K562 (cell line): Measurements from ENCODE around the gene PSPH. TPM values are rescaled to one million over a fixed set of nuclear protein-coding genes. Genes with fewer than 3 reads are reported as not detected.

Experiments
- ATF2 ChIP-seq: sonication (generic); formaldehyde crosslinking; IDR thresholded peaks from 2 replicates; pipeline ENCODE4 v1.8.1; 2022; ENCODE audit warnings: missing genetic modification reagents
- CHD4 ChIP-seq: fragments of 200-600 bp; sonication (generic); IDR thresholded peaks from 3 replicates; pipeline ENCODE4 v1.6.1; 2012; ENCODE audit warnings: low read depth, mild to moderate bottlenecking, mixed read lengths, low read length, inconsistent platforms; ENCODE audit not compliant: insufficient read depth, insufficient replicate concordance, poor library complexity, severe bottlenecking
- DMBX1 ChIP-seq: fragments of 250-450 bp; sonication (Bioruptor Pico); IDR thresholded peaks from 2 replicates; pipeline ENCODE4 v1.8.0; 2022; ENCODE audit warnings: inconsistent platforms, mild to moderate bottlenecking, moderate library complexity, borderline replicate concordance
- ETS2 ChIP-seq: IDR thresholded peaks from 2 replicates; pipeline ENCODE4 v1.6.1; 2016; ENCODE audit warnings: borderline replicate concordance, missing genetic modification characterization, mild to moderate bottlenecking, moderate library complexity, missing compliant biosample characterization; ENCODE audit not compliant: poor library complexity, severe bottlenecking
- ETV1 ChIP-seq: fragments of 450-650 bp; conservative IDR thresholded peaks from 2 replicates; pipeline ENCODE4 v1.6.1; 2016; ENCODE audit warnings: missing genetic modification characterization, control low read depth, low read depth, missing compliant biosample characterization
- HNRNPK ChIP-seq: fragments of 200-400 bp; formaldehyde crosslinking; IDR thresholded peaks from one replicate; pipeline ENCODE4 v1.6.1; 2018; ENCODE audit warnings: mild to moderate bottlenecking, low read depth, low read length; ENCODE audit not compliant: poor library complexity, severe bottlenecking
- MTA3 ChIP-seq: fragments of 450-650 bp; formaldehyde crosslinking; IDR thresholded peaks from 2 replicates; pipeline ENCODE4 v1.6.1; 2017; ENCODE audit warnings: mild to moderate bottlenecking, borderline replicate concordance
- RBM34 ChIP-seq: fragments of 200-400 bp; formaldehyde crosslinking; IDR thresholded peaks from 2 replicates; pipeline ENCODE4 v1.6.1; 2018; ENCODE audit warnings: low read length, borderline replicate concordance; ENCODE audit not compliant: insufficient read depth
- SP1 ChIP-seq: sonication (generic); formaldehyde crosslinking; IDR thresholded peaks from 2 replicates; pipeline ENCODE4 v1.8.1; 2022; ENCODE audit warnings: mild to moderate bottlenecking, missing genetic modification reagents
- SRSF3 ChIP-seq: fragments of 200-400 bp; formaldehyde crosslinking; IDR thresholded peaks from 2 replicates; pipeline ENCODE4 v1.6.1; 2016; ENCODE audit warnings: mild to moderate bottlenecking, low read length, moderate library complexity; ENCODE audit not compliant: insufficient read depth
- STAT5B ChIP-seq: fragments of 250-450 bp; sonication (Bioruptor Pico); IDR thresholded peaks from 2 replicates; pipeline ENCODE4 v1.8.0; 2021; ENCODE audit warnings: mild to moderate bottlenecking, inconsistent platforms
- TGIF2 ChIP-seq: sonication (generic); formaldehyde crosslinking; IDR thresholded peaks from 2 replicates; pipeline ENCODE4 v1.8.1; 2022; ENCODE audit warnings: mild to moderate bottlenecking, missing genetic modification reagents, moderate library complexity
- ZNF217 ChIP-seq: sonication (generic); formaldehyde crosslinking; IDR thresholded peaks from 2 replicates; pipeline ENCODE4 v1.8.0; 2022; ENCODE audit warnings: mild to moderate bottlenecking, missing genetic modification reagents
- ZNF3 ChIP-seq: fragments of 250-450 bp; sonication (Bioruptor Pico); IDR thresholded peaks from 2 replicates; pipeline ENCODE4 v1.5.0; 2021; ENCODE audit warnings: mild to moderate bottlenecking, moderate library complexity
- ZNF695 ChIP-seq: fragments of 450-650 bp; formaldehyde crosslinking; IDR thresholded peaks from 2 replicates; pipeline ENCODE4 v1.4.0; 2020; ENCODE audit warnings: mild to moderate bottlenecking, moderate library complexity
- ZNF778 ChIP-seq: fragments of 450-650 bp; formaldehyde crosslinking; IDR thresholded peaks from 2 replicates; pipeline ENCODE4 v1.4.0; 2020; ENCODE audit warnings: mild to moderate bottlenecking, moderate library complexity
- polyA plus RNA-seq, 8 experiments: library from polyadenylated mRNA; depleted of rRNA in 4 of 8; stranded (reverse) in 5 of 8; unstranded in 3 of 8; fragments of >200 nt; fragmentation: Nextera tagmentation in 2 of 8; fragmentation: Illumina TruSeq in 1 of 8; extraction: Ambion mirVana in 2 of 8; extraction: Trizol in 1 of 8; gene quantifications; 2 replicates each; pipeline versions ENCODE4 v1.2.1 to v1.2.3, GENCODE V29; 2011 to 2014; ENCODE audit warnings: inconsistent platforms in 1 of 8, missing spikeins in 1 of 8
- total RNA-seq, 7 experiments: library from RNA; depleted of rRNA in 6 of 7; stranded (reverse); fragments of >200 nt in 6 of 7; fragmentation: Illumina TruSeq in 2 of 7; extraction: Trizol in 2 of 7; gene quantifications; 2 replicates each; pipeline versions ENCODE4 v1.2.1 to v1.2.3, GENCODE V29; 2011 to 2021; ENCODE audit warnings: low replicate concordance in 1 of 7
- TF ChIP-seq, protein P1 (sequence below): fragments of 250-450 bp; sonication (Bioruptor Pico); IDR thresholded peaks from 2 replicates; pipeline ENCODE4 v1.4.0; 2020; ENCODE audit warnings: mild to moderate bottlenecking, moderate library complexity, borderline replicate concordance
- TF ChIP-seq, protein P2 (sequence below): fragments of 250-450 bp; sonication (Bioruptor Pico); IDR thresholded peaks from 2 replicates; pipeline ENCODE4 v1.5.0; 2022; ENCODE audit warnings: mild to moderate bottlenecking
- TF ChIP-seq, protein P3 (sequence below): IDR thresholded peaks from 2 replicates; pipeline ENCODE4 v1.6.1; 2016; ENCODE audit warnings: missing genetic modification characterization, missing compliant biosample characterization

PSPH gene
- total and polyA plus RNA-seq, 9 of the 15 experiments (the other 6 are each of a cell fraction or from before 2014, with no cell fraction given): 6.3 to 46.8 (median 20.2) TPM

DNA sequence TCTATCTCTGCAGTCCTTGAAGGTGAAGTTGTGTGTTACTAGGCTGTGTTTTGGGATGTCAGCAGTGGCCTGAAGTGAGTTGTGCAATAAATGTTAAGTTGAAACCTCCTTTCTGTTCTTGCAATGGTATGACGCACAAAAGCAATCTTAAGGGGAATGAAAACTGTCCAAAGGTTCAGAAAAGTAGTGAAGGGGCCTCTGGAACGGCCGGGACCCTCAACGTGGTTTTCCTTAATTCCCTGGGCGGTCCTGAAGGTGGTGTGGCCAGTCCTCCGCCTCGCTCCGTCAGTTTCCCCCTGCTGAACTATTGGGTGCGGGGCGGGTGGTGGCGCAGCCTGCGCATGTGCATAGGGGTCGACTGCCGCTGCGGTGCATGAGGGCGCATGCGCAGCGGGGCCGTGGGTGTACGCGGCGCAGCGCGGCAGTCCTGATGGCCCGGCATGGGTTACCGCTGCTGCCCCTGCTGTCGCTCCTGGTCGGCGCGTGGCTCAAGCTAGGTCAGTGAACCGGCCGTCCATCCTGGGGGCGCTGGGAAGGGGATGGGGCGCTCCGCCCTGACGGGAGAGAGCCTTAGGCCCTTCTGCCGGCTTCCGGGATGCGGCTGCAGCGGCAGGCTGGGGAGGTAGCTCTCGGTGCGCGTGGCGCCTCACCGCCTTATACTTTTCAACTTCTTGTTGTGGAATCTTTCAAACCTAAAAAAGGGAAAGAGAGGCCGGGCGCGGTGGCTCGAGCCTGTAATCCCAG lies 12.8 kb upstream of the PSPH start, which contains the start of gene SUMF2 (continued):
- no peak for TF ChIP-seq SRSF3
- no peak for TF ChIP-seq CHD4
- no peak for TF ChIP-seq ZNF217 (CRISPR knock-in tag)
- TF ChIP-seq, protein P1, sequence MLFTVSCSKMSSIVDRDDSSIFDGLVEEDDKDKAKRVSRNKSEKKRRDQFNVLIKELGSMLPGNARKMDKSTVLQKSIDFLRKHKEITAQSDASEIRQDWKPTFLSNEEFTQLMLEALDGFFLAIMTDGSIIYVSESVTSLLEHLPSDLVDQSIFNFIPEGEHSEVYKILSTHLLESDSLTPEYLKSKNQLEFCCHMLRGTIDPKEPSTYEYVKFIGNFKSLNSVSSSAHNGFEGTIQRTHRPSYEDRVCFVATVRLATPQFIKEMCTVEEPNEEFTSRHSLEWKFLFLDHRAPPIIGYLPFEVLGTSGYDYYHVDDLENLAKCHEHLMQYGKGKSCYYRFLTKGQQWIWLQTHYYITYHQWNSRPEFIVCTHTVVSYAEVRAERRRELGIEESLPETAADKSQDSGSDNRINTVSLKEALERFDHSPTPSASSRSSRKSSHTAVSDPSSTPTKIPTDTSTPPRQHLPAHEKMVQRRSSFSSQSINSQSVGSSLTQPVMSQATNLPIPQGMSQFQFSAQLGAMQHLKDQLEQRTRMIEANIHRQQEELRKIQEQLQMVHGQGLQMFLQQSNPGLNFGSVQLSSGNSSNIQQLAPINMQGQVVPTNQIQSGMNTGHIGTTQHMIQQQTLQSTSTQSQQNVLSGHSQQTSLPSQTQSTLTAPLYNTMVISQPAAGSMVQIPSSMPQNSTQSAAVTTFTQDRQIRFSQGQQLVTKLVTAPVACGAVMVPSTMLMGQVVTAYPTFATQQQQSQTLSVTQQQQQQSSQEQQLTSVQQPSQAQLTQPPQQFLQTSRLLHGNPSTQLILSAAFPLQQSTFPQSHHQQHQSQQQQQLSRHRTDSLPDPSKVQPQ (CRISPR knock-in tag): no peak
- TF ChIP-seq ETS2: no peak
- peak; percentile 80 for TF ChIP-seq MTA3
- TF ChIP-seq, protein P2, sequence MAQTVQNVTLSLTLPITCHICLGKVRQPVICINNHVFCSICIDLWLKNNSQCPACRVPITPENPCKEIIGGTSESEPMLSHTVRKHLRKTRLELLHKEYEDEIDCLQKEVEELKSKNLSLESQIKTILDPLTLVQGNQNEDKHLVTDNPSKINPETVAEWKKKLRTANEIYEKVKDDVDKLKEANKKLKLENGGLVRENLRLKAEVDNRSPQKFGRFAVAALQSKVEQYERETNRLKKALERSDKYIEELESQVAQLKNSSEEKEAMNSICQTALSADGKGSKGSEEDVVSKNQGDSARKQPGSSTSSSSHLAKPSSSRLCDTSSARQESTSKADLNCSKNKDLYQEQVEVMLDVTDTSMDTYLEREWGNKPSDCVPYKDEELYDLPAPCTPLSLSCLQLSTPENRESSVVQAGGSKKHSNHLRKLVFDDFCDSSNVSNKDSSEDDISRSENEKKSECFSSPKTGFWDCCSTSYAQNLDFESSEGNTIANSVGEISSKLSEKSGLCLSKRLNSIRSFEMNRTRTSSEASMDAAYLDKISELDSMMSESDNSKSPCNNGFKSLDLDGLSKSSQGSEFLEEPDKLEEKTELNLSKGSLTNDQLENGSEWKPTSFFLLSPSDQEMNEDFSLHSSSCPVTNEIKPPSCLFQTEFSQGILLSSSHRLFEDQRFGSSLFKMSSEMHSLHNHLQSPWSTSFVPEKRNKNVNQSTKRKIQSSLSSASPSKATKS (CRISPR knock-in tag): no peak
- TF ChIP-seq ZNF778: no peak
- no peak for TF ChIP-seq HNRNPK
- no peak for TF ChIP-seq ATF2 (CRISPR knock-in tag)
- no peak for TF ChIP-seq TGIF2 (CRISPR knock-in tag)
- 0 out of 2 replicates have a peak, but pooled peaks have one; percentile 38 for TF ChIP-seq ZNF695
- no peak for TF ChIP-seq STAT5B (CRISPR knock-in tag)
- no peak for TF ChIP-seq RBM34
- peak; percentile 48; the same call in 1 of the 2 replicates for TF ChIP-seq SP1 (CRISPR knock-in tag)
- TF ChIP-seq DMBX1: no peak; the same call in 1 of the 2 replicates
- 0 out of 2 replicates have a peak, but pooled peaks have one; percentile 20 for TF ChIP-seq ETV1
- TF ChIP-seq, protein P3, sequence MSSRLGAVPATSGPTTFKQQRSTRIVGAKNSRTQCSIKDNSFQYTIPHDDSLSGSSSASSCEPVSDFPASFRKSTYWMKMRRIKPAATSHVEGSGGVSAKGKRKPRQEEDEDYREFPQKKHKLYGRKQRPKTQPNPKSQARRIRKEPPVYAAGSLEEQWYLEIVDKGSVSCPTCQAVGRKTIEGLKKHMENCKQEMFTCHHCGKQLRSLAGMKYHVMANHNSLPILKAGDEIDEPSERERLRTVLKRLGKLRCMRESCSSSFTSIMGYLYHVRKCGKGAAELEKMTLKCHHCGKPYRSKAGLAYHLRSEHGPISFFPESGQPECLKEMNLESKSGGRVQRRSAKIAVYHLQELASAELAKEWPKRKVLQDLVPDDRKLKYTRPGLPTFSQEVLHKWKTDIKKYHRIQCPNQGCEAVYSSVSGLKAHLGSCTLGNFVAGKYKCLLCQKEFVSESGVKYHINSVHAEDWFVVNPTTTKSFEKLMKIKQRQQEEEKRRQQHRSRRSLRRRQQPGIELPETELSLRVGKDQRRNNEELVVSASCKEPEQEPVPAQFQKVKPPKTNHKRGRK (tag): no peak
- no peak; the same call in 1 of the 2 replicates for TF ChIP-seq ZNF3 (CRISPR knock-in tag)
